AG04449 (cell line): ENCODE data around the gene CDPF1.

Experiments
- CTCF ChIA-PET: fragments of 350-600 bp; formaldehyde crosslinking; extraction: SDS; loops from one replicate; lab custom pipeline; 2021; ENCODE audit warnings: antibody characterized with exemption; lab: Yijun Ruan, JAX
- POLR2A ChIA-PET: fragments of 400-600, 350-600 bp; formaldehyde crosslinking; extraction: SDS; loops from one replicate; lab custom pipeline; 2020; ENCODE audit warnings: antibody characterized with exemption, inconsistent platforms; lab: Yijun Ruan, JAX
- DNase-seq: peaks from one replicate; pipeline ENCODE4 v3.0.0-alpha.2; 2010; ENCODE audit warnings: low read depth, low spot score
- H3K4me3 ChIP-seq: 2 replicates; pipeline ENCODE4 v1.5.1; 2011; ENCODE audit warnings: low read depth, mild to moderate bottlenecking, control low read depth, low read length
- TF ChIP-seq, protein P1 (sequence below): IDR thresholded peaks from one replicate; pipeline ENCODE4 v1.5.1; 2011; ENCODE audit warnings: mild to moderate bottlenecking, moderate library complexity, low read length, control low read depth, inconsistent platforms; ENCODE audit not compliant: insufficient read depth; ENCODE audit errors: missing control alignments

CDPF1 gene

DNA sequence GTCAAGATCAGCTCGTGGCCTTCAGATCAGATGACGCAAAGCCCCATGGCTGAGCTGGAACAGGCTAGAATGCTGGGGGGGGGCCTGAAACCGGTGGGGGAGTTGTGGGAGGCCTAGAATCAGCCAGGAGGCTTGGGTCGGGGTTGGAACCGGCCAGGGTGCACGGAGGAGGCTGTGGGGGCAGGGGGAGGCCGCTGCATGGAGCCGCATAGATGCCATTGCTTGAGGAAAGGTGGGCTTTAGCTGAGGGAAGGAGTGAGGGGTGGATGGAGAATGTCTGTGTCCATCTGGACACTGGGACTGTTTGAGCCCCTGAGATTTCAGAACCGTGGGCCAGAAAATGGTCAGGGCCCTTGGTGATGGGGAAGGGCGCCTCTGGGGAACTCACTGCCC, 25.2 kb downstream of the CDPF1 start:
- H3K4me3 ChIP-seq = no peak overlapping the region
- TF ChIP-seq, protein P1, sequence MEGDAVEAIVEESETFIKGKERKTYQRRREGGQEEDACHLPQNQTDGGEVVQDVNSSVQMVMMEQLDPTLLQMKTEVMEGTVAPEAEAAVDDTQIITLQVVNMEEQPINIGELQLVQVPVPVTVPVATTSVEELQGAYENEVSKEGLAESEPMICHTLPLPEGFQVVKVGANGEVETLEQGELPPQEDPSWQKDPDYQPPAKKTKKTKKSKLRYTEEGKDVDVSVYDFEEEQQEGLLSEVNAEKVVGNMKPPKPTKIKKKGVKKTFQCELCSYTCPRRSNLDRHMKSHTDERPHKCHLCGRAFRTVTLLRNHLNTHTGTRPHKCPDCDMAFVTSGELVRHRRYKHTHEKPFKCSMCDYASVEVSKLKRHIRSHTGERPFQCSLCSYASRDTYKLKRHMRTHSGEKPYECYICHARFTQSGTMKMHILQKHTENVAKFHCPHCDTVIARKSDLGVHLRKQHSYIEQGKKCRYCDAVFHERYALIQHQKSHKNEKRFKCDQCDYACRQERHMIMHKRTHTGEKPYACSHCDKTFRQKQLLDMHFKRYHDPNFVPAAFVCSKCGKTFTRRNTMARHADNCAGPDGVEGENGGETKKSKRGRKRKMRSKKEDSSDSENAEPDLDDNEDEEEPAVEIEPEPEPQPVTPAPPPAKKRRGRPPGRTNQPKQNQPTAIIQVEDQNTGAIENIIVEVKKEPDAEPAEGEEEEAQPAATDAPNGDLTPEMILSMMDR = no peak
- ChIA-PET CTCF (no interaction called here), POLR2A (interaction anchor here (0.6 kb wide), 1 partner anchor 36 kb away, joined by 5 read pairs; no protein-coding TSS in a partner anchor)
- no peak for DNase-seq

DNA sequence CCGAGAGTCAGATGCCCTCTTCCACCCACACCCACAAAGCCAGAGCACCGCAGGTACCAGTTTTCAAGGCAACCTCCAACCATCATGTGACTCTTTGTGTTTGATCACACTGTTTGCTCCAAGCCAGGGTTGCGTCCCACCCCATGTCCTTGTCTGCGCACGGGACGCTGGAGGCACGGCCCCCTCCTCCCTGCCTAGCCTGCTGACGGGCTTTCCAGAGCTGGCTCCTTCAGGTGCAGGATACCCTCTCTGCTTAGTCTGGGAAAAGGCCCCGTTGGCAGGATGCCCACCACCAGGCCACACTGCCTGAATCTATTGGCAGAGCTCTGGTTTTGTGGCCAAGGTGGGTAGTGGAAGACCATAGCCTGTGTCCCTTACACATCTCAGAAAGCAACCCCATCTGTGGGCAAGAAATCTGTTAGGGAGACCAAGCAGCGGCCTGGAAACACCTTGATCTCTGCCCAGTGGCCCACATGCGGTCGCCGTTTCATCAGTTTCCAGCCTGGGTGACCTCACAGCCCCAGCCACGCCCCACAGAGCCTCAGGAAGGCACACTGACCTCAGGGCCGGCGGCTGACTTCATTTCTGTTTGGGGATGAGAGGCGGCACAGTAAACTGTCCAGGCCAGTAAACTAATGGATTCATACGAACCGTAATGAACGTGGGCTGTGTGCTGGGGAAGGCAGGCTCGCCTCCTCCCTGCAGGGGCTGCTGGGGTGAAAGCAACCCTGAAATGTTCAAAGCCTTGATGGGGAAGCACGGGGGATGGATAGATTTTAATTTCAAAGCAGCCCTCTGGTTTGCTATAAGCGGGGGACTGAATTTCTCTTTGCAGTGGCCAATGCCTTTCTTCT, 25.8 kb downstream of the CDPF1 start:
- ChIA-PET CTCF (no interaction called here), POLR2A (interaction anchor here (0.6 kb wide), 1 partner anchor 35 kb away, joined by 5 read pairs; no protein-coding TSS in a partner anchor)
- DNase-seq = no peak
- H3K4me3 ChIP-seq = no peak overlapping the region
- TF ChIP-seq, protein P1 = no peak

DNA sequence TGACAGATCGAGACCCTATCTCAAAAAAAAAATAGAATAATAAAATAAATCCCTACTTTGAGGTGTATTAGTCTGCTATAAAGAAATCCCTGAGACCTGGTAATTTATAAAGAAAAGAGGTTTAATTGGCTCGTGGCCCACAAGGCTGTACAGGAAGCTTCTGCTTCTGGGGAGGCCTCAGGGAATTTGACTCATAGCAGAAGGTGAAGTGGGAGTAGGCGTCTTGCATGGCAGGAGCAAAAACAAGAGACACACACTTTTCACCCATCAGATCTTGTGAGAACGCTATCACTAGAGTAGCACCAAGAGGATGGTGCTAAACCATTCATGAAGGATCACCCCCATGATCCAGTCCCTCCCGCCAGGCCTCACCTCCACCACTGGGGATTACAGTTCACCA, 29.2 kb downstream of the CDPF1 start:
- ChIA-PET CTCF (no interaction called here), POLR2A (no interaction called here)
- no peak for DNase-seq
- no peak overlapping the region for H3K4me3 ChIP-seq
- TF ChIP-seq, protein P1 = no peak

DNA sequence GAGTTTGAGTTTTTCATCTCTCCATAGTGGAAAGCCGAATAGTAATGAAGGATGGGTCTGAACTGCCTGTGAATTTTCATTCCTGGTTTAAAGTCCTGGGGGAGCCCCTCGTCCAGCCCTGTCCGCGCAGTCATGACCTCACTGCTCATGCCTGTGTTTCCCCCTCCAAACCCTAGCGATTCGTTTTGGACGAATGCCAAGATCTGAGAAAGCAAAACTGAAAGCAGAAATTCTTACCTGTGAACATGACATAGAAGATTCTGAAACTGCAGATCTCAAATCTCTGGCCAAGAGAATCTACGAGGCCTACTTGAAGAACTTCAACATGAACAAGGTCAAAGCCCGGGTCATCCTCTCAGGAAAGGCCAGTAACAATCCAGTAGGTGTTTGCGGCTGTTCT, 30.5 kb downstream of the CDPF1 start:
- POLR2A ChIA-PET = no interaction called here
- no peak overlapping the region for H3K4me3 ChIP-seq
- CTCF ChIA-PET = no interaction called here
- DNase-seq = no peak
- TF ChIP-seq, protein P1 = no peak

DNA sequence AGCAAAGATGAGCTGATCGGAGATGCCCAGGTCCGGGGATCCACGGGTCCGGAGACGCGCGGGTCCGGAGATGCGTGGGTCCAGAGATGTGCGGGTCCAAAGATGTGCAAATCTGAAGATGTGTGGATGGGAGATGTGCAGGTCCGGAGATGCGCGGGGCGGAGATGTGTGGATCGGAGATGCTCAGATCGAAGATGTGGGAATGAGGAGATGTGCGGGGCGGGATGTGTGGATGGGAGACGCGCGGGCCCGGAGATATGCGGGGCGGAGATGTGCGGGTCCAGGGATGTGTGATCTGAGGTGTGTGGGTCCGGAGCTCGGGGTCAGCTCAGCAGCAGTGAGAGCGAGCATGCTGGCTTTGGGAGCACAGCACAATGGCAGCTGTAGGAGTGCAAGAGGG, 35.5 kb downstream of the CDPF1 start:
- no peak for DNase-seq
- ChIA-PET CTCF (no interaction called here), POLR2A (no interaction called here)
- TF ChIP-seq, protein P1 = no peak
- H3K4me3 ChIP-seq = no peak overlapping the region

DNA sequence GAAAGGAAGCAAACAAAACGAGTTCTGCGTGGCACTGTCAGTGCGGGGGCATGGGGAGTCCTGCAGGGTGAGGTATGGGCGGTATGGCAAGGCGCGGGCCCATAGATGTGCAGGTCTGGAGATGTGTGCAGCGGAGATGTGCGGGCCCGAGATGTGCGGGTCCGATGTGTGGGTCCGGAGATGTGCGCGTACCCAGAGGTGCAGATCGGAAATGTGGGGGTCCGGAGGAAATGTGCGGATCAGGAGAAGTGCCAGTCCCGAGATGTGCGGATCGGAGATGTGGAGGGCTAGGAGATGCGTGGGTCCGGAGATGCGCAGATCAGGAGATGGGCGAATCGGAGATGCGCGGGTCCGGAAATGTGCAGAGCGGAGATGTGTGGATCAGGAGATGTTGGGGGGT, 35.9 kb downstream of the CDPF1 start:
- CTCF ChIA-PET = no interaction called here
- POLR2A ChIA-PET = no interaction called here

More for the DNA sequence above, 35.9 kb downstream of the CDPF1 start:
- H3K4me3 ChIP-seq = no peak overlapping the region
- no peak for DNase-seq
- TF ChIP-seq, protein P1 = no peak
